GM12873 (cell line): ENCODE data around the gene SMOC1.

ENCODE experiments used
- TF ChIP-seq, protein P1 (sequence below): IDR thresholded peaks from 2 replicates; pipeline ENCODE4 v1.5.1; 2012; ENCODE audit warnings: low read depth, mild to moderate bottlenecking, moderate library complexity, low read length, control low read depth; ENCODE audit not compliant: insufficient read depth; ENCODE audit errors: missing control alignments

SMOC1 gene

GRCh38 chr14:70048313-70048654, 169.1 kb downstream of the SMOC1 start:
- TF ChIP-seq, protein P1, sequence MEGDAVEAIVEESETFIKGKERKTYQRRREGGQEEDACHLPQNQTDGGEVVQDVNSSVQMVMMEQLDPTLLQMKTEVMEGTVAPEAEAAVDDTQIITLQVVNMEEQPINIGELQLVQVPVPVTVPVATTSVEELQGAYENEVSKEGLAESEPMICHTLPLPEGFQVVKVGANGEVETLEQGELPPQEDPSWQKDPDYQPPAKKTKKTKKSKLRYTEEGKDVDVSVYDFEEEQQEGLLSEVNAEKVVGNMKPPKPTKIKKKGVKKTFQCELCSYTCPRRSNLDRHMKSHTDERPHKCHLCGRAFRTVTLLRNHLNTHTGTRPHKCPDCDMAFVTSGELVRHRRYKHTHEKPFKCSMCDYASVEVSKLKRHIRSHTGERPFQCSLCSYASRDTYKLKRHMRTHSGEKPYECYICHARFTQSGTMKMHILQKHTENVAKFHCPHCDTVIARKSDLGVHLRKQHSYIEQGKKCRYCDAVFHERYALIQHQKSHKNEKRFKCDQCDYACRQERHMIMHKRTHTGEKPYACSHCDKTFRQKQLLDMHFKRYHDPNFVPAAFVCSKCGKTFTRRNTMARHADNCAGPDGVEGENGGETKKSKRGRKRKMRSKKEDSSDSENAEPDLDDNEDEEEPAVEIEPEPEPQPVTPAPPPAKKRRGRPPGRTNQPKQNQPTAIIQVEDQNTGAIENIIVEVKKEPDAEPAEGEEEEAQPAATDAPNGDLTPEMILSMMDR: no peak

DNA sequence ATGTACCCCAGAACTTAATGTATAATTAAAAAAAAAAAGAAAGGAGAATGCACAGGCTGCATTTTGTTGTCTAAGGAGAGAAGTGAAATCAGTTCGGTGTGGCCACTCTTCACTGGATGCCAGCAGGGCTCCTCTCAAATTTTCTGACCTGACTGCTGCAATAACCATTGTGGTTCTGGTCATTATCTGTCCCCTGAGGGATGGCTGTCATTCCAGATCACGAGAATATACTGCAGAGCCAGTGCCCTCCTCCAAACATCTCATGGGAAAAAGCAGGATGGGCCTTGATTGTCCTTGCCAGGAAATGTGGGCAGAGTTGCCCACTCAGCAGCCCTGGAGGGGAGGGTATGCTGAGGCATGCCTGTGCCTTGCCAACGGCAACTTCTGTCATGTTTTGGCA, 170.4 kb downstream of the SMOC1 start:
- TF ChIP-seq, protein P1: no peak

GRCh38 chr14:70050136-70050535, 170.9 kb downstream of the SMOC1 start:
- TF ChIP-seq, protein P1: no peak

DNA sequence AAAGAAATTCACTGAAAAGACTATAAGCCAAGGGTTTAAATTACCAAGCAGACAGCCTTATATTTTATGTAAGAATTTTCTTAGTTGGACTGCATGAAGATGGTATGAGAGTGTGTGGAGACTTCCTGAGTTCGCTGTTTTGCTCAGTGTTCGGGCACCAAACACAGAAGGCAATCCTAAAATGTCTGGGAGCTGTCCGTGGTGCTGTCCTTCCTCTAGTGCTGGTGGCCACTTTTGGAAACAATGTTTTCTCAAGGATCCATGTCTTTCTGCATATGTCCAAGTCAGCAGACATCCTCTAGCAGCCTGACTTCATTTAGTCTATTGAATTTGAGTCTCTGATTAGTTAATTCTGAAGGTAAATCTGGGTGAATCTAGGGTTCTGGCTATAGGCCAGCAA, 173.8 kb downstream of the SMOC1 start:
- TF ChIP-seq, protein P1: no peak

DNA sequence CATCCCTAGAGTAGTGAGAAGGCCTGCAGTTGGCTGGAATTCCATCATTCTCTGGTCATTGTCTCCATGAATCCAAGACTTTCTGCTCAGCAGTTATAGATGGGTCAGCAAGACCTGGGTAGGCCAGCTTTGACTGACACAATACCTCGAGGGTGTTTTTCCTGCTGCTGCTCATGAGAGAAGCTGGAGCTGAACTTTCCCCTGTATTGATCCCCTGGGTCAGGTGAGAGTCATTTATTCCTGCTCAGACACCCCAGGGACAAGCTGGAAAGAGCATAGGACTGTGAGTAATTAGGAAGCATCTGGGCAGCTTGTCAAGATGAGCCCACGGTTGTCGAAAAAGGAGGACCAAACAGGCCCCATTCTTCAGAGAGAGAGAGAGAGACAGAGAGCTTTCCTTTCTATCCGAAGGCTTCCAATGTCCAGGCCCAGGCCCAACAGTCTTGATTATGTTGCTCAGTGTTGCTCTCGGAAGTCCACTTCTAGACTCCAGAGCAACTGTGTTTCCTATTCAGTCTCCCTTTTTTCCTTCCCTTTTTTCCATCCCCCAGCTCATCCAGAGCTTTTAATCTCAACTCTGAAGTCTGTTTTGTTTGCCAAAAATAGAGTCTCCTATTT, 178.4 kb downstream of the SMOC1 start:
- TF ChIP-seq, protein P1: no peak

- TF ChIP-seq, protein P1: no peak
Measured at GRCh38 chr14:70059545-70059944, 180.3 kb downstream of the SMOC1 start.

- TF ChIP-seq, protein P1: no peak
Measured at GRCh38 chr14:70061108-70061507, 181.9 kb downstream of the SMOC1 start.
